OCI-LY1 (cell line): ENCODE results near the gene SMYD3.

ENCODE experiments used
- H2AFZ ChIP-seq: fragments of 200-600 bp; sonication (generic), shearing (Covaris generic); 2 replicates; pipeline ENCODE4 v1.6.0; 2014; ENCODE audit warnings: antibody characterized with exemption, mild to moderate bottlenecking, low read length
- H3F3A ChIP-seq: fragments of 200-600 bp; sonication (generic), shearing (Covaris generic); 2 replicates; pipeline ENCODE4 v1.6.0; 2014; ENCODE audit warnings: mild to moderate bottlenecking, antibody characterized with exemption, low read length, moderate library complexity; ENCODE audit not compliant: insufficient read depth
- H3K27ac ChIP-seq: fragments of 200-600 bp; sonication (generic); 2 replicates; pipeline ENCODE4 v1.5.1; 2014; ENCODE audit warnings: low read length, mixed run types, mild to moderate bottlenecking, low read depth; ENCODE audit not compliant: poor library complexity, severe bottlenecking
- H3K27me3 ChIP-seq: fragments of 200-600 bp; sonication (generic); 2 replicates; pipeline ENCODE4 v1.6.0; 2014; ENCODE audit warnings: antibody characterized with exemption, mild to moderate bottlenecking, low read length, moderate library complexity; ENCODE audit not compliant: insufficient read depth
- H3K36me3 ChIP-seq: fragments of 200-600 bp; sonication (generic); 2 replicates; pipeline ENCODE4 v1.6.1; 2014; ENCODE audit warnings: mild to moderate bottlenecking, antibody characterized with exemption, low read length, moderate library complexity, mixed read lengths; ENCODE audit not compliant: insufficient read depth
- H3K4me1 ChIP-seq: fragments of 200-600 bp; sonication (generic); 2 replicates; pipeline ENCODE4 v1.5.1; 2014; ENCODE audit warnings: mild to moderate bottlenecking, low read length, moderate library complexity; ENCODE audit not compliant: insufficient read depth, severe bottlenecking
- H3K4me2 ChIP-seq: fragments of 200-600 bp; sonication (generic), shearing (Covaris generic); 2 replicates; pipeline ENCODE4 v1.6.1; 2014; ENCODE audit warnings: low read length
- H3K4me3 ChIP-seq: fragments of 200-600 bp; sonication (generic); 2 replicates; pipeline ENCODE4 v1.5.1; 2014; ENCODE audit warnings: low read length, low read depth, mild to moderate bottlenecking, mixed read lengths; ENCODE audit not compliant: poor library complexity, severe bottlenecking
- H3K79me2 ChIP-seq: fragments of 200-600 bp; shearing (Covaris generic); 2 replicates; pipeline ENCODE4 v1.6.1; 2016; ENCODE audit warnings: mixed run types, low read length, mixed read lengths; ENCODE audit not compliant: insufficient read depth
- H3K9ac ChIP-seq: fragments of 200-600 bp; sonication (generic), shearing (Covaris generic); 2 replicates; pipeline ENCODE4 v1.6.1; 2014; ENCODE audit warnings: mild to moderate bottlenecking, low read length, mixed read lengths
- H3K9me2 ChIP-seq: fragments of 200-600 bp; sonication (generic), shearing (Covaris generic); 2 replicates; pipeline ENCODE4 v1.6.1; 2014; ENCODE audit warnings: low read depth, mild to moderate bottlenecking, low read length, mixed read lengths
- H3K9me3 ChIP-seq: fragments of 200-600 bp; shearing (Covaris generic); 2 replicates; pipeline ENCODE4 v1.6.1; 2014; ENCODE audit warnings: low read length, mixed read lengths
- H4K20me1 ChIP-seq: fragments of 200-600 bp; sonication (generic), shearing (Covaris generic); 2 replicates; pipeline ENCODE4 v1.6.0; 2016; ENCODE audit warnings: mild to moderate bottlenecking, low read length; ENCODE audit not compliant: insufficient read depth
- EZH2 ChIP-seq: fragments of 200-600 bp; sonication (generic), shearing (Covaris generic); IDR thresholded peaks from 2 replicates; pipeline ENCODE4 v1.8.0; 2017; ENCODE audit warnings: borderline replicate concordance, mixed run types, mild to moderate bottlenecking, antibody characterized with exemption, low read length, moderate library complexity, mixed read lengths
- TF ChIP-seq, protein P1 (sequence below): fragments of 200-600 bp; sonication (generic), shearing (Covaris generic); IDR thresholded peaks from 2 replicates; pipeline ENCODE4 v1.5.1; 2017; ENCODE audit warnings: mild to moderate bottlenecking, antibody characterized with exemption, low read length, moderate library complexity, mixed read lengths

SMYD3 gene

DNA sequence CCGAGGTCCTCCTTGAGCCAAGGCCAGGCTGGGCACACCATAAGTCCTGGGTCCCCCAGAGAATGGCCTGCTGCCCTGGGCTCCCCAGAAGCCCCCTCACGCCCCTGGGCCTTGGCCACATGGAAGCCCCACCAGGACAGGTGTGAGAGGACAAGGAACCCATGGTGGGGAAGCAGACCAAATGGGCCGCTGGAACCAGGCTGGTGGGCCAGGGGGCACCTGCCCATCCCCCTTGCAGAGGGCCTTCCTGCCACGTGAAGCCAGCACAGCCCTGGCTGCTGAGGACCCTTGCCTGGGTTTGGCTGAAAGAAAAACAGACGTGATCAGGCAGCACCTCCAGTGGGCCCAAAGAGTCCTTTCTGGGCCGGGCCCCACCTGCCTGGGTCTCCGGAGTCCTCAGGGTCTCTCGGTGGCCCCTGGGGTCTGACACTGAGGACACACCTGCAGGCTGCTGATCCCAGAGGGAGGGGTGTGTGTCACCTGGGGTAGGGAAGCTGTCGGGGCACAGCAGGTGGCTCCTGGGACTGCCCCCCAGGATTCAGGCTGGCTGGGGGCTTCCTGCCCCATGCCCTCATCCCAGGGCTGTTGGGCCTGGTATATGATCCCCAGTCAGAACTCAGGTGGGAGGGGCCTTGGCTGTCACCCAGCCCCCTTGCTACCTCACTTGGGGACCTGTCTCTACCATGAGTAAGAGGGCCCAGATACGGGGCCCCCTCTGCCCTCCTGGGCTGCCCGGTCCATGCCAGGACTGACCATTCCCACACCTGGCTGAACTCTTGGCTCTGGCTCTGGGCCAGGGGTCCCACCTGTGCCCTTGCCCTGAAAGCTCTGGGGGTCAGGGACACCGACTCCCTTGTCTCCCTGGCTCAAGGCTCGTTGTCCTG lies 3.3 kb upstream of the SMYD3 start:
- Histone ChIP-seq H3K9ac (no peak overlapping the region), H3K4me2 (no peak overlapping the region), H3K9me2 (no peaks in the 10 kb centered on the region), H3K36me3 (no peaks in the 10 kb centered on the region), H4K20me1 (no peaks in the 10 kb centered on the region), H3F3A (no peaks in the 10 kb centered on the region), H3K27me3 (no peaks in the 10 kb centered on the region), H3K4me1 (peaks cover 16% of the 10 kb centered on the region), H3K79me2 (peaks cover 12% of the 10 kb centered on the region), H2AFZ (no peak overlapping the region), H3K9me3 (peaks cover 9% of the 10 kb centered on the region), H3K27ac (no peak overlapping the region), H3K4me3 (no peak overlapping the region)
- TF ChIP-seq, protein P1, sequence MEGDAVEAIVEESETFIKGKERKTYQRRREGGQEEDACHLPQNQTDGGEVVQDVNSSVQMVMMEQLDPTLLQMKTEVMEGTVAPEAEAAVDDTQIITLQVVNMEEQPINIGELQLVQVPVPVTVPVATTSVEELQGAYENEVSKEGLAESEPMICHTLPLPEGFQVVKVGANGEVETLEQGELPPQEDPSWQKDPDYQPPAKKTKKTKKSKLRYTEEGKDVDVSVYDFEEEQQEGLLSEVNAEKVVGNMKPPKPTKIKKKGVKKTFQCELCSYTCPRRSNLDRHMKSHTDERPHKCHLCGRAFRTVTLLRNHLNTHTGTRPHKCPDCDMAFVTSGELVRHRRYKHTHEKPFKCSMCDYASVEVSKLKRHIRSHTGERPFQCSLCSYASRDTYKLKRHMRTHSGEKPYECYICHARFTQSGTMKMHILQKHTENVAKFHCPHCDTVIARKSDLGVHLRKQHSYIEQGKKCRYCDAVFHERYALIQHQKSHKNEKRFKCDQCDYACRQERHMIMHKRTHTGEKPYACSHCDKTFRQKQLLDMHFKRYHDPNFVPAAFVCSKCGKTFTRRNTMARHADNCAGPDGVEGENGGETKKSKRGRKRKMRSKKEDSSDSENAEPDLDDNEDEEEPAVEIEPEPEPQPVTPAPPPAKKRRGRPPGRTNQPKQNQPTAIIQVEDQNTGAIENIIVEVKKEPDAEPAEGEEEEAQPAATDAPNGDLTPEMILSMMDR, result no peak
- TF ChIP-seq EZH2, result no peak

DNA sequence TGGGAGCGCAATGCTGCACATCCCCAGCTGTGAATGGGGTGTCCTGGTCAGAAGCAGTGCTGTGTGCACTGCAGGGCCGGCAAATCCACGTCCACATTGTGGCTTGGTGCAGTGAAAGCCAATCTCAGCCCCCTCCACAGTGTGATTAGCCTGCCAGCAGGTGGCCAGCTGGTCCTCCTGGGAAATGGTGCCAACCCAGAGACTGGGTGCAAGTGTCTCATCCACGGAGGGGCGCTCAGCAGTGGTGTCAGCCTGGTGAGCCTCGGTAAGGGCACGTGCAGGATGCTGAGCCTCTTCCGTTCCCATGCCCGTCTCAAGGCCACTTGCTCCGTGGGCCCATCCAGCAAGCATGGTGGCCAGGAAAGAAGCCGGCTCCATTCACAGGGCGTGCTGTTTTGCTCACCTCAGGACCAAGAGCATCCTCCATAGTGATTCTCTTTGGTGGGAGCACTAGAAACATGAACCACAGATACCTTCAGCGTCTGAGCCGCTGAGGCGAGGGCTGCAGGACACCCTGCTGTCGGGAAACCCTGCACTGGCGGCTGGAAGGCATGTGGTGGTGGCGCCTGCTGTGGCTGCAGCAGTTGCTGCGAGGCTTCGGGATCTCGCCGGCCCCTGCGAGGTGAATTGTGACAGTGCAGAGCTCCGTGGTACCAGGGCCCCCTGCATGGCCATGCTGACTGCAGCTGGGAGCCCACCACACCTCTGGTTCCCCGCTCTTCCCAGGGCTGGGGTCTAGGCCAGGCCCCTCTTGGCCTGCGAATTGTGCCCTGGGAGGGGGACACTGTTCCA lies 2.0 kb upstream of the SMYD3 start:
- Histone ChIP-seq H3K9ac (no peak overlapping the region), H3K79me2 (peaks cover 19% of the 10 kb centered on the region), H4K20me1 (no peaks in the 10 kb centered on the region), H3K9me2 (no peaks in the 10 kb centered on the region), H3K36me3 (peaks cover 13% of the 10 kb centered on the region), H3K27me3 (no peaks in the 10 kb centered on the region), H3K4me1 (peaks cover 22% of the 10 kb centered on the region), H2AFZ (no peak overlapping the region), H3K9me3 (no peaks in the 10 kb centered on the region), H3K27ac (no peak overlapping the region), H3K4me3 (no peak overlapping the region), H3F3A (no peaks in the 10 kb centered on the region), H3K4me2 (no peak overlapping the region)
- TF ChIP-seq EZH2, result no peak
- TF ChIP-seq, protein P1, result peak; percentile 35; the same call in 1 of the 2 replicates

DNA sequence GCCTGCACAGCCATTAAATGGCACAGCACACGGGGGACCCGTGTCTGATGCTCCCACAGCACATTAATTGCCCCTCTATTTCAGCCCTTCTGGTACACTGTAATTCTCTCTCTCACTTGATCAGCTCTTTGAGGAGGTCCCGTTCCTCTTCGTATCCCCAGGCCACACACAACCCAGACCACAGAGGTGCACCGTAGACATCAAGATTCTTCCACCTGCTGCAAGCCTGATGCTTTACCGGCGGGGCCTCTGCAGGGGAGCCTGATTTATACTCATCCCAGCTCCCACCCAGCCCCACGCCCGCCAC lies 759 bp downstream of the SMYD3 start:
- H3K9ac ChIP-seq, result peak overlapping the region; percentile 85
- TF ChIP-seq, protein P1, result no peak
- TF ChIP-seq EZH2, result no peak
- H3K79me2 ChIP-seq, result peaks cover 33% of the 10 kb centered on the region
- H3K36me3 ChIP-seq, result peaks cover 35% of the 10 kb centered on the region
- no peaks in the 10 kb centered on the region for H3F3A ChIP-seq
- H3K9me2 ChIP-seq, result no peaks in the 10 kb centered on the region
- H3K4me2 ChIP-seq, result peak overlapping the region; percentile 89
- H2AFZ ChIP-seq, result no peak overlapping the region
- peak overlapping the region; percentile 6 for H3K27ac ChIP-seq
- H3K9me3 ChIP-seq, result no peaks in the 10 kb centered on the region
- H3K4me3 ChIP-seq, result peak overlapping the region; percentile 88
- H3K27me3 ChIP-seq, result no peaks in the 10 kb centered on the region
- peaks cover 22% of the 10 kb centered on the region for H3K4me1 ChIP-seq
- H4K20me1 ChIP-seq, result no peaks in the 10 kb centered on the region
